Stomach (tissue), 9 donors: ENCODE data around the gene MICAL3. TPM values are rescaled to one million over a fixed set of nuclear protein-coding genes. Genes with fewer than 3 reads are reported as not detected.

Experiments used
- DNase-seq, 2 donors: peaks; one replicate each; pipeline versions ENCODE4 v3.0.0 to v3.0.0-alpha.2; 2013 to 2019
- H3K27ac ChIP-seq, 5 donors: fragments of 200-600 bp in 4 of 5; sonication (generic) in 4 of 5; one replicate each; pipeline ENCODE4 v1.5.1; 2013 to 2019; ENCODE audit warnings: mild to moderate bottlenecking in 1 of 5, moderate library complexity in 1 of 5
- H3K27me3 ChIP-seq, 3 donors: fragments of 200-600 bp; sonication (generic); one replicate each; pipeline ENCODE4 v1.5.1; 2017 to 2019; ENCODE audit warnings: mixed run types in 1 of 3
- H3K36me3 ChIP-seq, 4 donors: fragments of 200-600 bp; sonication (generic); 1 replicate in 3 of 4; 2 replicates in 1 of 4; pipeline ENCODE4 v1.5.1; 2016 to 2019
- H3K4me1 ChIP-seq, 4 donors: fragments of 200-600 bp; sonication (generic); one replicate each; pipeline ENCODE4 v1.5.1; 2016 to 2019
- H3K4me3 ChIP-seq, 4 donors: fragments of 200-600 bp; sonication (generic) in 3 of 4; one replicate each; pipeline ENCODE4 v1.5.1; 2016 to 2019; ENCODE audit warnings: mild to moderate bottlenecking in 1 of 4
- H3K9me3 ChIP-seq, 4 donors: fragments of 200-600 bp; sonication (generic); one replicate each; pipeline ENCODE4 v1.5.1; 2016 to 2019
- EP300 ChIP-seq: sonication (generic); formaldehyde crosslinking; IDR thresholded peaks from one replicate; pipeline ENCODE4 v1.6.1; 2017; ENCODE audit warnings: antibody characterized with exemption
- POLR2A ChIP-seq, 4 donors: fragments of 450-650 bp; IDR thresholded peaks; one replicate each; pipeline ENCODE4 v1.6.1; 2016; ENCODE audit warnings: antibody characterized with exemption in 4 of 4, control low read depth in 2 of 4, mild to moderate bottlenecking in 1 of 4, moderate library complexity in 1 of 4
- POLR2AphosphoS5 ChIP-seq, 3 donors: sonication (generic); formaldehyde crosslinking; IDR thresholded peaks; one replicate each; pipeline ENCODE4 v1.6.1; 2016; ENCODE audit warnings: antibody characterized with exemption in 3 of 3
- WGBS, 5 donors: extraction: QIAGEN DNeasy Blood & Tissue Kit in 3 of 5; methylation state at CpG; one replicate each; pipeline versions ENCODE4 v1.1.5 to v1.1.7; 2013 to 2018; 5-methylcytosine and 5-hydroxymethylcytosine counted together
- intact Hi-C: fragments of 100-400 bp; cut with DNase I; formaldehyde crosslinking; loops from one replicate; pipeline ENCODE4 v1.15.1; 2023; ENCODE audit warnings: low total_unique reads
- polyA plus RNA-seq, 3 donors: library from polyadenylated mRNA; stranded (reverse); fragments of 200-250 nt; gene quantifications; one replicate each; pipeline ENCODE4 v1.2.3, GENCODE V29; 2013
- total RNA-seq, 5 donors: library from RNA; depleted of rRNA; stranded (reverse); fragments of >200 nt; gene quantifications; one replicate each; pipeline versions ENCODE4 v1.1.0 to v1.2.3, GENCODE V29; 2014 to 2016
- TF ChIP-seq, protein P1 (sequence below), 7 experiments: fragments of 450-650 bp in 4 of 7; fragments of 200-600 bp in 3 of 7; sonication (generic) in 3 of 7; IDR thresholded peaks; one replicate each; pipeline ENCODE4 v1.5.1; 2016 to 2019; ENCODE audit warnings: antibody characterized with exemption in 7 of 7, control low read depth in 2 of 7, mild to moderate bottlenecking in 1 of 7
- donor health status: healthy with polysubstance abuse.
- donor health status: Bipolar disorder and iron deficiency.
- donor health status: healthy.

The MICAL3 gene
- total and polyA plus RNA-seq, 8 donors, result 3.5 to 130 (median 24.0) TPM

DNA sequence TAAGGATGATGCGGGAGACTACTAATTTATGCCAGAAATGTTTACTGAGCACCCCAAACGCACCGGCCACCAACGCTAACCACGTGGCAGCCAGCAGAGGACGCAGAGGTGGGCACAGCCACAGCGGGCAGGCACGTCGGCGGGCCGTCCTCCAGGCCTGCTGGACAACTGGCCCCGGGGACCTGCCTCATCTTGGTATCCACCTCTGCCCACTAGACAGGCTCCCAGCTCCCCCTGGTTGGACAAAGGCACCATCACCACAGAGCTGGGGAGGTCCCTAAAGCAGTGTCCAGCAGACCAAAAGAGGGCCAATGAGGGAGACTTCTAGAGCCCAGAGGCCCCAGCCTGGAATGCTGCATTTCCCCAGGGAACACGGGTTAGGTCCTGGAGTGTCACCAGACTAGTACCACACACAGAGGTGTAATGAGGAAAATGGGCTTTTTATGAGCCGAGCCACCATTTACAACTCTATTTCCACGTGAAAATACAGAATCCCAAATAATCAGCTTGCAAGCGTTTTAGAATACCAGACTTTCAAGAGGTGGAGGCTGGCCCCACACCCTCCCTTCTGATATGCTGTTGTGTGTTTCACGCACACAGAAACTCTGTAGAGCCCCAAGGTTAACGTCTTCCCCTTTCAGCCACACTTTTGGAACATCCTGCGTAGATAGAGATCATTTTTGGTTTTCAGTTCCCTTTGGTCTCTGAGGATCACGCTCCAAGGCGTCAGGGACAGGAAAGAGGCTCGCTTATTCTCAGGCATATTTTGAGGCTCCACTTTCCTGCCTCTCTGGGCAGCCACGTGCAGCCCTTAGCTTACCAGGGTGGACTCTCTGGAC is 226.4 kb downstream of the MICAL3 start:
- intact Hi-C loops, result no loop called here
- DNase-seq, result peak in 1 of 2 donors; percentile 45
- 79 to 90% (median 88%) methylated on average over 13 to 23 of the region's 23 CpGs for WGBS, 5 donors

GRCh38 chr22:17796695-17797094 is 227.7 kb downstream of the MICAL3 start:
- WGBS, 5 donors, result 91 to 97% (median 96%) methylated on average over 5 of the region's 5 CpGs
- Histone ChIP-seq H3K27me3 (no peaks in the 10 kb centered on the region), H3K27ac (no peak overlapping the region), H3K4me1 (peaks cover 0 to 12% (median 6%) of the 10 kb centered on the region in 4 donors), H3K9me3 (no peaks in the 10 kb centered on the region), H3K36me3 (peaks cover 0 to 40% (median 29%) of the 10 kb centered on the region in 4 donors), H3K4me3 (no peak overlapping the region)
- TF ChIP-seq, protein P1, sequence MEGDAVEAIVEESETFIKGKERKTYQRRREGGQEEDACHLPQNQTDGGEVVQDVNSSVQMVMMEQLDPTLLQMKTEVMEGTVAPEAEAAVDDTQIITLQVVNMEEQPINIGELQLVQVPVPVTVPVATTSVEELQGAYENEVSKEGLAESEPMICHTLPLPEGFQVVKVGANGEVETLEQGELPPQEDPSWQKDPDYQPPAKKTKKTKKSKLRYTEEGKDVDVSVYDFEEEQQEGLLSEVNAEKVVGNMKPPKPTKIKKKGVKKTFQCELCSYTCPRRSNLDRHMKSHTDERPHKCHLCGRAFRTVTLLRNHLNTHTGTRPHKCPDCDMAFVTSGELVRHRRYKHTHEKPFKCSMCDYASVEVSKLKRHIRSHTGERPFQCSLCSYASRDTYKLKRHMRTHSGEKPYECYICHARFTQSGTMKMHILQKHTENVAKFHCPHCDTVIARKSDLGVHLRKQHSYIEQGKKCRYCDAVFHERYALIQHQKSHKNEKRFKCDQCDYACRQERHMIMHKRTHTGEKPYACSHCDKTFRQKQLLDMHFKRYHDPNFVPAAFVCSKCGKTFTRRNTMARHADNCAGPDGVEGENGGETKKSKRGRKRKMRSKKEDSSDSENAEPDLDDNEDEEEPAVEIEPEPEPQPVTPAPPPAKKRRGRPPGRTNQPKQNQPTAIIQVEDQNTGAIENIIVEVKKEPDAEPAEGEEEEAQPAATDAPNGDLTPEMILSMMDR (IDR thresholded peaks at IDR 0.05), result no peak
- DNase-seq, result no peak
- intact Hi-C loops, result no loop called here

More for the DNA sequence above, 226.4 kb downstream of the MICAL3 start:
- TF ChIP-seq, protein P1 (IDR thresholded peaks at IDR 0.05), result no peak
- TF ChIP-seq POLR2AphosphoS5 (IDR thresholded peaks at IDR 0.05), result no peak
- no peak for TF ChIP-seq EP300
- TF ChIP-seq POLR2A (IDR thresholded peaks at IDR 0.05), result no peak
- no peaks in the 10 kb centered on the region for H3K27me3 ChIP-seq
- no peak overlapping the region for H3K4me3 ChIP-seq
- no peak overlapping the region for H3K27ac ChIP-seq
- H3K4me1 ChIP-seq, result peaks cover 0 to 7% (median 3%) of the 10 kb centered on the region in 4 donors
- H3K9me3 ChIP-seq, result no peaks in the 10 kb centered on the region
- H3K36me3 ChIP-seq, result peaks cover 0 to 41% (median 29%) of the 10 kb centered on the region in 4 donors

DNA sequence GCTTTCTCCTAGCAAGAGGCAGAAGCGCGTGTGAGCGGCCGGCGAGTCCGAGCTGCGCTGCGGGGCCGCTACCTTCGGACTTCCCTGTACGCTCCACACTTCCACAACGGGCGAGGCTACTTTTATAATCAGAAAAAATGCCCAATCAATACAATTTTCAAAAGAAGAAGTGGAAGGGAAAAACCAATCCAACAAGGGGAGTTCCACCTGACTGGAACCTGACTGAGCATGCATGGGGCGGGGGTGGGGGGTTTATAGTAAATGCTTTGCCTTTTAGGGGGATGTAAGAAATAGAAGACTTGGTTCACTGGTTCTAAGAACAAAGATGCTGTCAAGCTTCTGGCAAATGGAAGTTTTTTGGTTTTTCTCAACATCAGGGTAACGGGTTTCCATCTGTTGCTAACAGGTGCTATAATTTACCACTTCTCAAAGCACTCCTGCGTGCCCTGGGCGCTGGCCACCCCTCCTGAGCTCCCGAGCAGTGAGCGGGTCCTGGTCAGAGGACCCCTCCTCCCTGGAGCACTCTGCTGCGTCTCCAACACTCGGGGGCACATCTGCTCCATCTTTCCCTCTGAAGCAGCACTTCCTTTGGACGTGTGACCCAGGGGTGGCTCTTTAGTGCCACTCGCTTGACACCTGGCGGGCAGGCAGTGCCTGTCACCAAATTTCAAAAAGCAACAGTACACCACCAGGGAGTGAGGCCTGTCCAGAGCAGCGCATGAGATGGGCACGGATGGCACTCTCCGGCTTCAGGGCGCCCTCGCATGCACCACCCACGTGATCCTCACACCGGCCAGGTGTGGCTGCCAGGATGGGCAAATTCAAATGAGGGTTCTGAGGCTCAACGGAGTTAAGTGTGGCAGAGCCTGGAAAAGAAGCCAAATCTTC is 228.5 kb downstream of the MICAL3 start:
- no peak for DNase-seq
- Histone ChIP-seq H3K27ac (no peak overlapping the region), H3K4me1 (peaks cover 0 to 12% (median 6%) of the 10 kb centered on the region in 4 donors), H3K27me3 (no peaks in the 10 kb centered on the region), H3K9me3 (no peaks in the 10 kb centered on the region), H3K36me3 (peaks cover 1 to 48% (median 30%) of the 10 kb centered on the region in 4 donors), H3K4me3 (no peak overlapping the region)
- intact Hi-C loops, result no loop called here
- TF ChIP-seq POLR2AphosphoS5 (IDR thresholded peaks at IDR 0.05) (no peak), EP300 (no peak), POLR2A (IDR thresholded peaks at IDR 0.05) (no peak)
- TF ChIP-seq, protein P1 (IDR thresholded peaks at IDR 0.05), result no peak
- 92 to 95% (median 93%) methylated on average over 32 of the region's 32 CpGs for WGBS, 5 donors

DNA sequence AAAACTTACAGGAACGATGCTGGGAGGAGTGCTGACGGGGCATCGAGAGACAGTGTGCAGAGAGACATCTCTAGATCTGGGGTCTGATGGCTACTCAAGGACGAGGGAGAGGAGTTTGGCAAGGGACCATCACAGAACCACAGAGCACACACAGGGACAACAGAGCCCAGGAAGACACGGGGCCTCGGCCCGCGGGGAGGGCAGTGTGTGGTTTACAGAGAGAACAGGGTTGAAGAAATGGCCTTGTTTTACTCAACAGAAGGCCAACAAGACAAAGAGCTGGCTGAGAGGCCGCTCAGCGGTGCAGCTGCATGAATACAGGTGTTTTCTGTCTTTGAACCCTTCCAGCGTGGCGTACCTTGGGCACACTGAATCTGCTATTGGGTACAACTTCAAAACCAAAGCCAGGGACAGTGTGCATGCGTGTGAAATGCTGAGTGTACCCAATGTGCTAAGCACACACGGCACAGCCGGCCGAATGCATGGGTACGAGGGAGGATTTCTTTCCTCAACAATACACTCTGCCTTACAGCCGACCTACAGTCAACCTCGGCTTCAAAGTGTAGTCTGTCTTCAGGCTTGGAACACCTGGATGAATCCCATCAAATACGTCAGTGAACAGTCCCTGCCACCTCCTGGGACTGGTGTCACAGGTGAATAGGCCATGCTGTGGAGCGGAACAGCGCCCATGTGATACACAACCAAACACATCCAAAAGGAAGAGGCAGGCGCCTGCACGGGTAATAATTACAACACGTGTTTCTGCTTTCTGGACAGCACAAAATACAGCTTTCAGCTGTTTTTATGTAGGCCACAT is 229.4 kb downstream of the MICAL3 start:
- Histone ChIP-seq H3K36me3 (peaks cover 11 to 58% (median 40%) of the 10 kb centered on the region in 4 donors), H3K27ac (no peak overlapping the region), H3K27me3 (no peaks in the 10 kb centered on the region), H3K9me3 (no peaks in the 10 kb centered on the region), H3K4me1 (peaks cover 0 to 12% (median 6%) of the 10 kb centered on the region in 4 donors), H3K4me3 (no peak overlapping the region)
- WGBS, 5 donors, result 87 to 93% (median 92%) methylated on average over 25 of the region's 25 CpGs
- DNase-seq, result no peak
- intact Hi-C loops, result no loop called here
- TF ChIP-seq POLR2A (IDR thresholded peaks at IDR 0.05) (no peak), EP300 (no peak), POLR2AphosphoS5 (IDR thresholded peaks at IDR 0.05) (no peak)
- TF ChIP-seq, protein P1 (IDR thresholded peaks at IDR 0.05), result no peak
